ENCODE results near the gene HAUS7. TPM values are rescaled to one million over a fixed set of nuclear protein-coding genes. Genes with fewer than 3 reads are reported as not detected.

Gene HAUS7
- total RNA-seq, 1 experiment from 2014 or later = 29.3 TPM

GRCh38 chrX:153459986-153460385 lies 10.4 kb downstream of the HAUS7 start:
- TF ChIP-seq EZH2 (IDR thresholded peaks at IDR 0.05; ENCODE audit: low read depth) = no peak
- no peak for TF ChIP-seq CTCF (conservative IDR thresholded peaks at IDR 0.05)
- Histone ChIP-seq H3K4me2 (no peak overlapping the region), H3K36me3 (ENCODE audit: low read depth) (no peaks in the 10 kb centered on the region), H3K79me2 (ENCODE audit: low read depth) (no peaks in the 10 kb centered on the region), H3K9me2 (ENCODE audit: insufficient read depth) (no peaks in the 10 kb centered on the region), H2AFZ (no peak overlapping the region), H3K27me3 (ENCODE audit: insufficient read depth, low read depth) (no peaks in the 10 kb centered on the region), H3K4me3 (no peak overlapping the region), H3K9me3 (ENCODE audit: insufficient read depth, low read depth) (no peaks in the 10 kb centered on the region), H4K20me1 (ENCODE audit: insufficient read depth) (no peaks in the 10 kb centered on the region), H3K27ac (no peak overlapping the region), H3K4me1 (replicated peaks; ENCODE audit: insufficient read depth) (no peaks in the 10 kb centered on the region), H3F3A (ENCODE audit: insufficient read depth, low read depth) (no peaks in the 10 kb centered on the region)
- DNase-seq = no peak
- ChIA-PET CTCF (no interaction called here), POLR2A (ENCODE audit: unreplicated experiment) (no interaction called here)
- BruUV-seq (replicated peaks) = no TSS peak
- intact Hi-C loops (cut with micrococcal nuclease; ENCODE audit: unreplicated experiment) = loop anchor here (2.0 kb wide), 1 partner anchor 47 kb away; no protein-coding TSS in a partner anchor

DNA sequence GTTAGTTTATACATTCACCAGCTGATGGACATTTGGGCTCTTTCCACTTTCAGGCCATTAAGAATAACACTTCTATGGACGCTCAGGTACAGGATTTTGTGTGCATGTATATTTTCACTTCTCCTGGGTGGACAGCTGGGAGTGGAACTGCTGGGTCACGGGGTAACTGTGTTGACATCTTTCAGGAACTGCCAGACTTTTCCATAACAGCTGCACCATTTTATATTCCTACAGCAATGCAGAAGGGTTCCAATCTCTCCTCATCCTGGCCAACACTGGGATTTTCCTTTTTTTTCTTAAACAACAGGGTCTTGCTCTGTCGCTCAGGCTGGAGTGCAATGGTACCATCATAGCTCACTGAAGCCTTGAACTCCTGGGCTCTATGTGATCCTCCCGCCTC lies 11.9 kb downstream of the HAUS7 start:
- no peak overlapping the region for H2AFZ ChIP-seq
- no peak for DNase-seq
- no peaks in the 10 kb centered on the region for H3F3A ChIP-seq (ENCODE audit: insufficient read depth, low read depth)
- H3K36me3 ChIP-seq (ENCODE audit: low read depth) = no peaks in the 10 kb centered on the region
- H3K79me2 ChIP-seq (ENCODE audit: low read depth) = no peaks in the 10 kb centered on the region
- no peaks in the 10 kb centered on the region for H4K20me1 ChIP-seq (ENCODE audit: insufficient read depth)
- intact Hi-C loops (cut with micrococcal nuclease; ENCODE audit: unreplicated experiment) = no loop called here
- no peak for TF ChIP-seq EZH2 (IDR thresholded peaks at IDR 0.05; ENCODE audit: low read depth)
- no peak for TF ChIP-seq CTCF (conservative IDR thresholded peaks at IDR 0.05)
- no peaks in the 10 kb centered on the region for H3K4me1 ChIP-seq (replicated peaks; ENCODE audit: insufficient read depth)
- H3K4me2 ChIP-seq = no peak overlapping the region
- H3K4me3 ChIP-seq = no peak overlapping the region
- H3K9me2 ChIP-seq (ENCODE audit: insufficient read depth) = no peaks in the 10 kb centered on the region
- H3K27ac ChIP-seq = no peak overlapping the region
- H3K9me3 ChIP-seq (ENCODE audit: insufficient read depth, low read depth) = no peaks in the 10 kb centered on the region
- H3K27me3 ChIP-seq (ENCODE audit: insufficient read depth, low read depth) = no peaks in the 10 kb centered on the region
- BruUV-seq (replicated peaks) = no TSS peak
- POLR2A ChIA-PET (ENCODE audit: unreplicated experiment) = no interaction called here
- CTCF ChIA-PET = no interaction called here

DNA sequence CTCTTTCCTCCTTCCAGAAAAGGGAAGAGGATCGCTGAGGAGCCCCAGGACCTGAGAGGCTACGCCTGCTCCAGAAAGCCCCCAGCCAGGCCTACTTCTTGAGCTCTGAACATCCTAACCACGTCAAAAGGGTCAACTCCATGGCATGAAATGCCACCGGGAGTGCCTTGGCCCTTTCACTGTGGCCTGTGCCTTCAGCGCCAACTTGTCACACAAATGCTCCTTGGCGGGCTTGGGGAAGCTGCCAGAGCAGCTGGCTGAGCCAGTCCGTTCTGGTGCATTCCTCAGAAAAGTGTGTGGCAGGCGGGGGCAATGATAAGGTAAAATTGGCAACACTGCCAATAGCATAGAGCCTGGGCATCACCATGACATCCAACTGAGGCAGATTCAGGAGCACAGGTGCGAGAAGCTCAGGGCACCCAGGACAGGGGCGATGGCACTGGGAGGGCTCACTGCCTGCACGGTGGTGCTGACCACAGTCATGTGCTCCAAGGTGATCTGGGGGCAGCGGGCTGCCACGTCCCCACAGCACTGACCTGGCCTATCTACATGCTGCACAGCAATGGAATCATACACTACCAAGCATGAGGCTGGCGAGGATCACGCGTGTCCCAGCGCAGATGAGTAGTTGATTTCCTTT lies 12.4 kb downstream of the HAUS7 start:
- POLR2A ChIA-PET (ENCODE audit: unreplicated experiment) = no interaction called here
- no peak overlapping the region for H3K27ac ChIP-seq
- no peaks in the 10 kb centered on the region for H4K20me1 ChIP-seq (ENCODE audit: insufficient read depth)
- no peaks in the 10 kb centered on the region for H3K4me1 ChIP-seq (replicated peaks; ENCODE audit: insufficient read depth)
- no TSS peak for BruUV-seq (replicated peaks)
- no peak for DNase-seq
- H3K79me2 ChIP-seq (ENCODE audit: low read depth) = no peaks in the 10 kb centered on the region
- H3K36me3 ChIP-seq (ENCODE audit: low read depth) = no peaks in the 10 kb centered on the region
- CTCF ChIA-PET = no interaction called here
- H3K4me3 ChIP-seq = no peak overlapping the region
- TF ChIP-seq EZH2 (IDR thresholded peaks at IDR 0.05; ENCODE audit: low read depth) = no peak
- H3F3A ChIP-seq (ENCODE audit: insufficient read depth, low read depth) = no peaks in the 10 kb centered on the region
- H3K9me2 ChIP-seq (ENCODE audit: insufficient read depth) = no peaks in the 10 kb centered on the region
- intact Hi-C loops (cut with micrococcal nuclease; ENCODE audit: unreplicated experiment) = no loop called here
- H3K27me3 ChIP-seq (ENCODE audit: insufficient read depth, low read depth) = no peaks in the 10 kb centered on the region
- H3K9me3 ChIP-seq (ENCODE audit: insufficient read depth, low read depth) = no peaks in the 10 kb centered on the region
- H2AFZ ChIP-seq = no peak overlapping the region
- H3K4me2 ChIP-seq = no peak overlapping the region
